HepG2 (cell line): ENCODE measurements around the gene LRRC8E. TPM values are rescaled to one million over a fixed set of nuclear protein-coding genes. Genes with fewer than 3 reads are reported as not detected.

Source experiments
- FOXJ3 ChIP-seq: sonication (generic); formaldehyde crosslinking; IDR thresholded peaks from 2 replicates; pipeline ENCODE4 v1.4.0; 2020; ENCODE audit warnings: missing genetic modification reagents, mild to moderate bottlenecking, borderline replicate concordance
- JDP2 ChIP-seq: sonication (generic); formaldehyde crosslinking; IDR thresholded peaks from 2 replicates; pipeline ENCODE4 v1.8.1; 2022; ENCODE audit warnings: missing genetic modification reagents, borderline replicate concordance
- KAT7 ChIP-seq: IDR thresholded peaks from 2 replicates; pipeline ENCODE4 v1.6.1; 2018; ENCODE audit warnings: borderline replicate concordance, missing compliant biosample characterization
- KAT8 ChIP-seq: IDR thresholded peaks from 2 replicates; pipeline ENCODE4 v1.6.1; 2016; ENCODE audit warnings: missing genetic modification reagents, missing compliant biosample characterization
- KIAA2018 ChIP-seq: sonication (generic); formaldehyde crosslinking; IDR thresholded peaks from 2 replicates; pipeline ENCODE4 v1.5.0; 2020; ENCODE audit warnings: mild to moderate bottlenecking, missing genetic modification reagents, borderline replicate concordance
- PCBP1 ChIP-seq: fragments of 200-400 bp; formaldehyde crosslinking; IDR thresholded peaks from 2 replicates; pipeline ENCODE4 v1.6.1; 2017; ENCODE audit warnings: mild to moderate bottlenecking, low read depth, low read length, borderline replicate concordance
- RARG ChIP-seq: sonication (generic); formaldehyde crosslinking; IDR thresholded peaks from 2 replicates; pipeline ENCODE4 v1.4.0; 2020; ENCODE audit warnings: low read depth, mild to moderate bottlenecking, missing genetic modification reagents
- SIX4 ChIP-seq: sonication (generic); formaldehyde crosslinking; IDR thresholded peaks from 2 replicates; pipeline ENCODE4 v1.4.0; 2020; ENCODE audit warnings: missing genetic modification reagents
- SRF ChIP-seq: IDR thresholded peaks from 2 replicates; pipeline ENCODE4 v1.6.1; 2011; ENCODE audit warnings: mild to moderate bottlenecking, low read depth, low read length, moderate library complexity
- SRSF1 ChIP-seq: fragments of 200-400 bp; formaldehyde crosslinking; optimal IDR thresholded peaks from 2 replicates; pipeline ENCODE3; 2017; ENCODE audit warnings: mild to moderate bottlenecking, low read depth, low read length, moderate library complexity
- ZBTB33 ChIP-seq: sonication (generic); formaldehyde crosslinking; IDR thresholded peaks from 2 replicates; pipeline ENCODE4 v1.4.0; 2020; ENCODE audit warnings: missing genetic modification reagents
- ZBTB38 ChIP-seq: sonication (generic); formaldehyde crosslinking; IDR thresholded peaks from 2 replicates; pipeline ENCODE4 v1.5.1; 2020; ENCODE audit warnings: mild to moderate bottlenecking, missing genetic modification reagents
- ZFP36L1 ChIP-seq: sonication (generic); formaldehyde crosslinking; IDR thresholded peaks from 2 replicates; pipeline ENCODE4 v1.8.0; 2022; ENCODE audit warnings: mild to moderate bottlenecking, missing genetic modification reagents, moderate library complexity
- ZNF274 ChIP-seq: sonication (generic); formaldehyde crosslinking; IDR thresholded peaks from 2 replicates; pipeline ENCODE4 v1.5.1; 2020; ENCODE audit warnings: mild to moderate bottlenecking, missing genetic modification reagents
- ZNF331 ChIP-seq: sonication (generic); formaldehyde crosslinking; IDR thresholded peaks from 2 replicates; pipeline ENCODE4 v1.4.0; 2020; ENCODE audit warnings: missing genetic modification reagents
- ZNF333 ChIP-seq: sonication (generic); formaldehyde crosslinking; IDR thresholded peaks from 2 replicates; pipeline ENCODE4 v1.4.0; 2020; ENCODE audit warnings: mild to moderate bottlenecking, missing genetic modification reagents, borderline replicate concordance
- ZNF33A ChIP-seq: sonication (generic); formaldehyde crosslinking; IDR thresholded peaks from 2 replicates; pipeline ENCODE4 v1.5.1; 2020; ENCODE audit warnings: missing genetic modification reagents, mild to moderate bottlenecking, moderate library complexity, borderline replicate concordance
- ZNF460 ChIP-seq: sonication (generic); formaldehyde crosslinking; IDR thresholded peaks from 2 replicates; pipeline ENCODE4 v1.5.1; 2020; ENCODE audit warnings: missing genetic modification reagents, mild to moderate bottlenecking, borderline replicate concordance
- ZNF530 ChIP-seq: sonication (generic); formaldehyde crosslinking; IDR thresholded peaks from 2 replicates; pipeline ENCODE4 v1.5.0; 2020; ENCODE audit warnings: low read depth, mild to moderate bottlenecking, missing genetic modification reagents
- ZSCAN9 ChIP-seq: IDR thresholded peaks from 2 replicates; pipeline ENCODE4 v1.6.1; 2016; ENCODE audit warnings: borderline replicate concordance
- polyA plus RNA-seq, 8 experiments: library from polyadenylated mRNA; depleted of rRNA in 3 of 8; stranded (reverse) in 7 of 8; unstranded in 1 of 8; fragments of >200 nt; fragmentation: Illumina TruSeq in 4 of 8; extraction: Trizol in 4 of 8; gene quantifications; 2 replicates each; pipeline versions ENCODE4 v1.2.1 to v1.2.3, GENCODE V29; 2011 to 2016; ENCODE audit warnings: low read depth in 4 of 8, missing spikeins in 1 of 8, mixed read lengths in 1 of 8; ENCODE audit not compliant: insufficient read depth in 1 of 8
- total RNA-seq, 5 experiments: library from RNA; depleted of rRNA; stranded (reverse); fragments of >200 nt; fragmentation: Illumina TruSeq; extraction: Trizol; gene quantifications; 2 replicates each; pipeline ENCODE4 v1.2.3, GENCODE V29; 2016; ENCODE audit warnings: low read depth in 1 of 5

Gene LRRC8E
- total and polyA plus RNA-seq, 2 of the 13 experiments (the other 11 are each of a cell fraction or from before 2014, with no cell fraction given) = 8.0 to 10.3 TPM

GRCh38 chr19:7871437-7872305, 16.6 kb upstream of the LRRC8E start (continued):
- TF ChIP-seq KIAA2018 (CRISPR knock-in tag) (no peak), ZNF274 (CRISPR knock-in tag) (no peak), ZBTB33 (CRISPR knock-in tag) (no peak), ZNF331 (CRISPR knock-in tag) (no peak; the same call in 1 of the 2 replicates), FOXJ3 (CRISPR knock-in tag) (no peak), ZFP36L1 (CRISPR knock-in tag) (peak; percentile 57; the same call in 1 of the 2 replicates), KAT8 (no peak), SRSF1 (peak; percentile 36), ZSCAN9 (CRISPR knock-in tag) (no peak), PCBP1 (no peak), ZBTB38 (CRISPR knock-in tag) (no peak), ZNF530 (CRISPR knock-in tag) (no peak), SRF (no peak), ZNF33A (CRISPR knock-in tag) (no peak), ZNF460 (CRISPR knock-in tag) (no peak), ZNF333 (CRISPR knock-in tag) (no peak), JDP2 (CRISPR knock-in tag) (no peak), KAT7 (CRISPR knock-in tag) (no peak), SIX4 (CRISPR knock-in tag) (no peak), RARG (CRISPR knock-in tag) (no peak)
